ENCODE results near the gene RNF34. TPM values are rescaled to one million over a fixed set of nuclear protein-coding genes. Genes with fewer than 3 reads are reported as not detected.

RNF34 gene
- total and polyA plus RNA-seq, 2 of the 13 experiments (the other 11 are each of a cell fraction or from before 2014, with no cell fraction given): 36.8 to 53.2 TPM

- TF ChIP-seq HMGXB3 (CRISPR knock-in tag; IDR thresholded peaks at IDR 0.05; ENCODE audit: borderline replicate concordance): peak; percentile 99
- TF ChIP-seq GLMP (CRISPR knock-in tag; IDR thresholded peaks at IDR 0.05; ENCODE audit: borderline replicate concordance): no peak
- no peak for TF ChIP-seq PBX3 (CRISPR knock-in tag; IDR thresholded peaks at IDR 0.05; ENCODE audit: borderline replicate concordance)
- TF ChIP-seq ZNF546 (CRISPR knock-in tag; conservative IDR thresholded peaks at IDR 0.05): no peak
- TF ChIP-seq POLR2AphosphoS5 (IDR thresholded peaks at IDR 0.05; ENCODE audit: low read depth, low read length): peak; percentile 86
- peak; percentile 59 for TF ChIP-seq ZNF143 (CRISPR knock-in tag; IDR thresholded peaks at IDR 0.05)
- no peak for TF ChIP-seq ZBTB7A (CRISPR knock-in tag; IDR thresholded peaks at IDR 0.05)
- TF ChIP-seq RXRA (CRISPR knock-in tag; IDR thresholded peaks at IDR 0.05): peak; percentile 41
- TF ChIP-seq ZNF264 (CRISPR knock-in tag; IDR thresholded peaks at IDR 0.05): no peak
- TF ChIP-seq THAP8 (CRISPR knock-in tag; IDR thresholded peaks at IDR 0.05; ENCODE audit: borderline replicate concordance): no peak
- TF ChIP-seq FOXA3 (CRISPR knock-in tag; IDR thresholded peaks at IDR 0.05): peak; percentile 59
- peak; percentile 88 for TF ChIP-seq SIN3B (IDR thresholded peaks at IDR 0.05; ENCODE audit: low read length)
- no peak for TF ChIP-seq ZNF329 (CRISPR knock-in tag; IDR thresholded peaks at IDR 0.05; ENCODE audit: low read depth)
- TF ChIP-seq UBTF (CRISPR knock-in tag; IDR thresholded peaks at IDR 0.05): peak; percentile 85
- TF ChIP-seq IRX3 (CRISPR knock-in tag; IDR thresholded peaks at IDR 0.05; ENCODE audit: borderline replicate concordance, low read depth): no peak
- TF ChIP-seq SUZ12 (IDR thresholded peaks at IDR 0.05; ENCODE audit: low read depth, low read length): no peak
- TF ChIP-seq STAG1 (CRISPR knock-in tag; IDR thresholded peaks at IDR 0.05): 0 out of 2 replicates have a peak, but pooled peaks have one; percentile 24
- TF ChIP-seq GATAD2A (CRISPR knock-in tag; IDR thresholded peaks at IDR 0.05): peak; percentile 75
- no peak for TF ChIP-seq ATF3 (CRISPR knock-in tag; IDR thresholded peaks at IDR 0.05)
- TF ChIP-seq NBN (conservative IDR thresholded peaks at IDR 0.05): no peak
These were observed 47.9 kb upstream of the RNF34 start, which contains the start of gene ANAPC5 (continued) for GRCh38 chr12:121351820-121352681.
